K562 (cell line): ENCODE measurements around the gene ARHGAP42.

Source experiments
- EP300 ChIP-seq: IDR thresholded peaks from 2 replicates; pipeline ENCODE4 v1.6.1; 2012; ENCODE audit warnings: low read length, improper control_type of control experiment
- FOXJ3 ChIP-seq: sonication (generic); formaldehyde crosslinking; IDR thresholded peaks from 2 replicates; pipeline ENCODE4 v1.4.0; 2020; ENCODE audit warnings: mild to moderate bottlenecking, missing genetic modification reagents
- GABPB1 ChIP-seq: sonication (generic); formaldehyde crosslinking; IDR thresholded peaks from 2 replicates; pipeline ENCODE4 v1.8.0; 2022; ENCODE audit warnings: mild to moderate bottlenecking, missing genetic modification reagents
- HDAC2 ChIP-seq: fragments of 450-650 bp; IDR thresholded peaks from 2 replicates; pipeline ENCODE4 v1.6.1; 2016; ENCODE audit warnings: mild to moderate bottlenecking
- MEIS2 ChIP-seq: fragments of 450-650 bp; IDR thresholded peaks from 2 replicates; pipeline ENCODE4 v1.6.1; 2014; ENCODE audit warnings: mild to moderate bottlenecking; ENCODE audit not compliant: partially characterized antibody
- PCBP1 ChIP-seq: fragments of 200-400 bp; formaldehyde crosslinking; IDR thresholded peaks from 2 replicates; pipeline ENCODE4 v1.6.1; 2018; ENCODE audit warnings: mild to moderate bottlenecking, low read depth, low read length; ENCODE audit not compliant: poor library complexity, severe bottlenecking
- RCOR1 ChIP-seq, 2 experiments: IDR thresholded peaks; 2 replicates each; pipeline ENCODE4 v1.6.1; 2012; ENCODE audit warnings: low read depth in 2 of 2, low read length in 2 of 2, borderline replicate concordance in 1 of 2, improper control_type of control experiment in 1 of 2
- RFX5 ChIP-seq: IDR thresholded peaks from 2 replicates; pipeline ENCODE4 v1.6.1; 2011; ENCODE audit warnings: low read depth, mild to moderate bottlenecking, improper control_type of control experiment, low read length
- SP2 ChIP-seq: IDR thresholded peaks from 2 replicates; pipeline ENCODE4 v1.6.1; 2011; ENCODE audit warnings: mild to moderate bottlenecking, low read depth, low read length, moderate library complexity; ENCODE audit not compliant: poor library complexity, severe bottlenecking; ENCODE audit errors: extremely low read depth
- ZNF592 ChIP-seq: fragments of 450-650 bp; IDR thresholded peaks from 2 replicates; pipeline ENCODE4 v1.6.1; 2017; ENCODE audit warnings: antibody characterized with exemption, mild to moderate bottlenecking
- TF ChIP-seq, protein P1 (sequence below), 3 experiments: IDR thresholded peaks in 2 of 3; conservative IDR thresholded peaks in 1 of 3; 2 replicates each; pipeline ENCODE4 v1.5.1; 2011 to 2012; ENCODE audit warnings: low read length in 3 of 3, mild to moderate bottlenecking in 3 of 3, control low read depth in 2 of 3, improper control_type of control experiment in 1 of 3, inconsistent platforms in 1 of 3, low read depth in 1 of 3, mixed read lengths in 1 of 3, moderate library complexity in 1 of 3; ENCODE audit not compliant: insufficient read depth in 2 of 3
- TF ChIP-seq, protein P2 (sequence below): fragments of 450-650 bp; conservative IDR thresholded peaks from 2 replicates; pipeline ENCODE4 v1.6.1; 2016; ENCODE audit warnings: missing genetic modification characterization, low read depth, mild to moderate bottlenecking, missing compliant biosample characterization, moderate library complexity
- TF ChIP-seq, protein P3 (sequence below): sonication (generic); formaldehyde crosslinking; IDR thresholded peaks from 2 replicates; pipeline ENCODE4 v1.8.1; 2023; ENCODE audit warnings: missing genetic modification reagents, mild to moderate bottlenecking, borderline replicate concordance

DNA sequence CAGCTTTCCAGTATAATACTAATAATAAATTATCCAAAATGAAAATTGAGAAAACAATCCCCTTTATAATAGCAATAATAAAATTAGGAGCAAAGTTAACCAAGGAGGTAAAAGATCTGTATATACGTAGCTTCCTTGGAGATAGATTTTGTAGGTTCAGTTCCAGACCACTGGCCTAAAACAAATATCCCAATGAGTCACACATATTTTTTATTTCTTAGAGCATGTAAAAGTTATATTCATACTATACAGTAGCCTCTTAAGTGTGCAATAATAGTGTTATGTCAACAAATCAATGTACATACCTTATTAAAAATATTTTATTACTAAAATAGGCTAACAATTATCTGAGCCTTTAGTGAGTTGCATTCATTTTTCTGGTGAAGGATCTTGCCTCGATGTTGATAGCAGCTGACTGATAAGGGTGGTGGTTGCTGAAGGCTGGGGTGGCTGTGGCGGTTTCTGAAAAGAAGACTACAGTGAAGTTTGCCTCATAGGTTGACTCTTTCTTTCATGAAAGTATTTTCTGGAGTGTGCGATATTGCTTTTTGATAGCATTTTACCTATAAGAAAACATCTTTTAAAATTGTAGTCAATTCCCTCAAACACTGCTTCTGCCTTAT is 178.5 kb downstream of the ARHGAP42 start:
- TF ChIP-seq EP300 (no peak), MEIS2 (no peak), RFX5 (no peak), SP2 (no peak), ZNF592 (no peak), GABPB1 (no peak), HDAC2 (no peak), RCOR1 (IDR thresholded peaks at IDR 0.05; ENCODE audit: borderline replicate concordance in 1 of 2, low read depth in 2 of 2, low read length in 2 of 2) (no peak), PCBP1 (no peak), FOXJ3 (no peak)
- TF ChIP-seq, protein P1, sequence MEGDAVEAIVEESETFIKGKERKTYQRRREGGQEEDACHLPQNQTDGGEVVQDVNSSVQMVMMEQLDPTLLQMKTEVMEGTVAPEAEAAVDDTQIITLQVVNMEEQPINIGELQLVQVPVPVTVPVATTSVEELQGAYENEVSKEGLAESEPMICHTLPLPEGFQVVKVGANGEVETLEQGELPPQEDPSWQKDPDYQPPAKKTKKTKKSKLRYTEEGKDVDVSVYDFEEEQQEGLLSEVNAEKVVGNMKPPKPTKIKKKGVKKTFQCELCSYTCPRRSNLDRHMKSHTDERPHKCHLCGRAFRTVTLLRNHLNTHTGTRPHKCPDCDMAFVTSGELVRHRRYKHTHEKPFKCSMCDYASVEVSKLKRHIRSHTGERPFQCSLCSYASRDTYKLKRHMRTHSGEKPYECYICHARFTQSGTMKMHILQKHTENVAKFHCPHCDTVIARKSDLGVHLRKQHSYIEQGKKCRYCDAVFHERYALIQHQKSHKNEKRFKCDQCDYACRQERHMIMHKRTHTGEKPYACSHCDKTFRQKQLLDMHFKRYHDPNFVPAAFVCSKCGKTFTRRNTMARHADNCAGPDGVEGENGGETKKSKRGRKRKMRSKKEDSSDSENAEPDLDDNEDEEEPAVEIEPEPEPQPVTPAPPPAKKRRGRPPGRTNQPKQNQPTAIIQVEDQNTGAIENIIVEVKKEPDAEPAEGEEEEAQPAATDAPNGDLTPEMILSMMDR (IDR thresholded peaks at IDR 0.05 in 2 of 3, conservative IDR thresholded peaks at IDR 0.05 in 1 of 3; ENCODE audit: insufficient read depth in 2 of 3, low read depth in 1 of 3, low read length in 3 of 3): no peak
- TF ChIP-seq, protein P2, sequence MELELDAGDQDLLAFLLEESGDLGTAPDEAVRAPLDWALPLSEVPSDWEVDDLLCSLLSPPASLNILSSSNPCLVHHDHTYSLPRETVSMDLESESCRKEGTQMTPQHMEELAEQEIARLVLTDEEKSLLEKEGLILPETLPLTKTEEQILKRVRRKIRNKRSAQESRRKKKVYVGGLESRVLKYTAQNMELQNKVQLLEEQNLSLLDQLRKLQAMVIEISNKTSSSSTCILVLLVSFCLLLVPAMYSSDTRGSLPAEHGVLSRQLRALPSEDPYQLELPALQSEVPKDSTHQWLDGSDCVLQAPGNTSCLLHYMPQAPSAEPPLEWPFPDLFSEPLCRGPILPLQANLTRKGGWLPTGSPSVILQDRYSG (tag): no peak
- TF ChIP-seq, protein P3, sequence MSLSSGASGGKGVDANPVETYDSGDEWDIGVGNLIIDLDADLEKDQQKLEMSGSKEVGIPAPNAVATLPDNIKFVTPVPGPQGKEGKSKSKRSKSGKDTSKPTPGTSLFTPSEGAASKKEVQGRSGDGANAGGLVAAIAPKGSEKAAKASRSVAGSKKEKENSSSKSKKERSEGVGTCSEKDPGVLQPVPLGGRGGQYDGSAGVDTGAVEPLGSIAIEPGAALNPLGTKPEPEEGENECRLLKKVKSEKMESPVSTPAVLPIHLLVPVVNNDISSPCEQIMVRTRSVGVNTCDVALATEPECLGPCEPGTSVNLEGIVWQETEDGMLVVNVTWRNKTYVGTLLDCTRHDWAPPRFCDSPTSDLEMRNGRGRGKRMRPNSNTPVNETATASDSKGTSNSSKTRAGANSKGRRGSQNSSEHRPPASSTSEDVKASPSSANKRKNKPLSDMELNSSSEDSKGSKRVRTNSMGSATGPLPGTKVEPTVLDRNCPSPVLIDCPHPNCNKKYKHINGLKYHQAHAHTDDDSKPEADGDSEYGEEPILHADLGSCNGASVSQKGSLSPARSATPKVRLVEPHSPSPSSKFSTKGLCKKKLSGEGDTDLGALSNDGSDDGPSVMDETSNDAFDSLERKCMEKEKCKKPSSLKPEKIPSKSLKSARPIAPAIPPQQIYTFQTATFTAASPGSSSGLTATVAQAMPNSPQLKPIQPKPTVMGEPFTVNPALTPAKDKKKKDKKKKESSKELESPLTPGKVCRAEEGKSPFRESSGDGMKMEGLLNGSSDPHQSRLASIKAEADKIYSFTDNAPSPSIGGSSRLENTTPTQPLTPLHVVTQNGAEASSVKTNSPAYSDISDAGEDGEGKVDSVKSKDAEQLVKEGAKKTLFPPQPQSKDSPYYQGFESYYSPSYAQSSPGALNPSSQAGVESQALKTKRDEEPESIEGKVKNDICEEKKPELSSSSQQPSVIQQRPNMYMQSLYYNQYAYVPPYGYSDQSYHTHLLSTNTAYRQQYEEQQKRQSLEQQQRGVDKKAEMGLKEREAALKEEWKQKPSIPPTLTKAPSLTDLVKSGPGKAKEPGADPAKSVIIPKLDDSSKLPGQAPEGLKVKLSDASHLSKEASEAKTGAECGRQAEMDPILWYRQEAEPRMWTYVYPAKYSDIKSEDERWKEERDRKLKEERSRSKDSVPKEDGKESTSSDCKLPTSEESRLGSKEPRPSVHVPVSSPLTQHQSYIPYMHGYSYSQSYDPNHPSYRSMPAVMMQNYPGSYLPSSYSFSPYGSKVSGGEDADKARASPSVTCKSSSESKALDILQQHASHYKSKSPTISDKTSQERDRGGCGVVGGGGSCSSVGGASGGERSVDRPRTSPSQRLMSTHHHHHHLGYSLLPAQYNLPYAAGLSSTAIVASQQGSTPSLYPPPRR (CRISPR knock-in tag): no peak
